ENCODE measurements around the gene VASN.

GRCh38 chr16:4373909-4374742, 2.5 kb downstream of the VASN start:
- TF ChIP-seq POLR2A (IDR thresholded peaks at IDR 0.05): no peak
- TF ChIP-seq, protein P1, sequence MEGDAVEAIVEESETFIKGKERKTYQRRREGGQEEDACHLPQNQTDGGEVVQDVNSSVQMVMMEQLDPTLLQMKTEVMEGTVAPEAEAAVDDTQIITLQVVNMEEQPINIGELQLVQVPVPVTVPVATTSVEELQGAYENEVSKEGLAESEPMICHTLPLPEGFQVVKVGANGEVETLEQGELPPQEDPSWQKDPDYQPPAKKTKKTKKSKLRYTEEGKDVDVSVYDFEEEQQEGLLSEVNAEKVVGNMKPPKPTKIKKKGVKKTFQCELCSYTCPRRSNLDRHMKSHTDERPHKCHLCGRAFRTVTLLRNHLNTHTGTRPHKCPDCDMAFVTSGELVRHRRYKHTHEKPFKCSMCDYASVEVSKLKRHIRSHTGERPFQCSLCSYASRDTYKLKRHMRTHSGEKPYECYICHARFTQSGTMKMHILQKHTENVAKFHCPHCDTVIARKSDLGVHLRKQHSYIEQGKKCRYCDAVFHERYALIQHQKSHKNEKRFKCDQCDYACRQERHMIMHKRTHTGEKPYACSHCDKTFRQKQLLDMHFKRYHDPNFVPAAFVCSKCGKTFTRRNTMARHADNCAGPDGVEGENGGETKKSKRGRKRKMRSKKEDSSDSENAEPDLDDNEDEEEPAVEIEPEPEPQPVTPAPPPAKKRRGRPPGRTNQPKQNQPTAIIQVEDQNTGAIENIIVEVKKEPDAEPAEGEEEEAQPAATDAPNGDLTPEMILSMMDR (IDR thresholded peaks at IDR 0.05): no peak
